C4-2B (cell line): ENCODE measurements around the gene PDK2.

Experiments
- H3K27ac ChIP-seq: fragments of 450-650 bp; 2 replicates; pipeline ENCODE4 v1.5.1; 2017
- ZFX ChIP-seq: fragments of 450-650 bp; IDR thresholded peaks from 2 replicates; pipeline ENCODE4 v1.6.1; 2017
- TF ChIP-seq, protein P1 (sequence below): fragments of 450-650 bp; conservative IDR thresholded peaks from 2 replicates; pipeline ENCODE4 v1.5.1; 2017; ENCODE audit warnings: mild to moderate bottlenecking

PDK2 gene

DNA sequence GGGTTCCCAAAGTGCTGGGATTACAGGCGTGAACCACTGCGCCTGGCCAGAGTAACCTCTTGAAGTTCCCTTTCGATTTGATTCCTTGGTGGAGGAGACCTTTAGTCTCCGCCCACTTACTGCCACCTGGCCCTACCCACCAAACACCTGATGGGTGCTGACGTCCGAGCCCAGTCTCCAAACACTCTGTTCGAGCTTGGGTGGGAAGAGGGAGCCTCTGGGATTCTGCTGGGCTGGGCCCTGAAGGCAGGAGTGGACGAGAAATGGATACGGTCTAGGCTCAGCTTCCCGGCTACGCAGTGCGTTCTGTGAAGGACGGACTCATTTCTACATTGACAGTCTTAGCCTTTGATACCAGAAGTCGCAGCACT, 40.1 kb upstream of the PDK2 start:
- peak overlapping the region; percentile 18; the same call in 1 of the 2 replicates for H3K27ac ChIP-seq
- TF ChIP-seq ZFX: no peak
- TF ChIP-seq, protein P1, sequence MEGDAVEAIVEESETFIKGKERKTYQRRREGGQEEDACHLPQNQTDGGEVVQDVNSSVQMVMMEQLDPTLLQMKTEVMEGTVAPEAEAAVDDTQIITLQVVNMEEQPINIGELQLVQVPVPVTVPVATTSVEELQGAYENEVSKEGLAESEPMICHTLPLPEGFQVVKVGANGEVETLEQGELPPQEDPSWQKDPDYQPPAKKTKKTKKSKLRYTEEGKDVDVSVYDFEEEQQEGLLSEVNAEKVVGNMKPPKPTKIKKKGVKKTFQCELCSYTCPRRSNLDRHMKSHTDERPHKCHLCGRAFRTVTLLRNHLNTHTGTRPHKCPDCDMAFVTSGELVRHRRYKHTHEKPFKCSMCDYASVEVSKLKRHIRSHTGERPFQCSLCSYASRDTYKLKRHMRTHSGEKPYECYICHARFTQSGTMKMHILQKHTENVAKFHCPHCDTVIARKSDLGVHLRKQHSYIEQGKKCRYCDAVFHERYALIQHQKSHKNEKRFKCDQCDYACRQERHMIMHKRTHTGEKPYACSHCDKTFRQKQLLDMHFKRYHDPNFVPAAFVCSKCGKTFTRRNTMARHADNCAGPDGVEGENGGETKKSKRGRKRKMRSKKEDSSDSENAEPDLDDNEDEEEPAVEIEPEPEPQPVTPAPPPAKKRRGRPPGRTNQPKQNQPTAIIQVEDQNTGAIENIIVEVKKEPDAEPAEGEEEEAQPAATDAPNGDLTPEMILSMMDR: no peak

DNA sequence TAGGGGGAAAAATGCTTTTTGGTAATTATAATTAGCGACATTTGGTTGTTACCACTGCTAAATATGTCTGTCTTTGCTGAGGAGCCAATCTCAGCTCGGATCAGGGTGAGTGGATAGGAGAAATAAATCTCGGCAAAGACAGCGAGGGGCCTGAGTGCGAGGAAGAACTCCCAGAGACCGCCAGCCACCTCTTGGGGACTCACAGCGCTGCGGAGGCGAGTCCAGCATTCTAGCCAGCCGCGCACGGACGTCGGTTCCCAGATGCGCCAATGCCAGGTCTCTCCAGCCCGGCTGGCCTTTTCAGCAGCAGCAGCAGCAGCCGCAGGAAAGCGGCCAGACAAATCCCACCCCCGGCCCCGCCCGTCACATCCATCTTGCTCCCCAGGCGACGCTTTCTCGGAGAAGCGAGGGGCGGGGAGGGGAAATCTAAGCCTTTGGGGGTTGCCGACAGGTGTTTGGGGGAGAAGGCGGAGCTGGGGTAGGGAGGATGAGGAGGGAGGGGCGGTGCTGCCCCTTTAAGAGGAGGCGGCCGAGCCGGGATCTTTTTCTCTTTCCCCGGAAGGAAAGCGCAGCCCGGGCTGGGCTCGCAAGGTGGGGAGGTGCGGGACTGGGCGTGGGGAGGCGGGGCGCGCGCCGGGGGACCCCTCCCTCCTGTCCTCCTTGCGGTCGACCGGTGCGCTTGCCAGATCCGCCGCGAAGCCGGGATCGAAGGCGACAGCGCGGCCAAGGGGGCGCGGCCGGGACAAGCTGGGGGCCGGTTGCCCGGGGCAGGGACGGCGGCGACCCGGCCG, 39.5 kb upstream of the PDK2 start, which contains the start of gene ITGA3:
Gene ITGA3 (plus strand): TSS at position 685 of the 791 bp plus-strand sequence. CDS start 330 bp downstream, outside the sequence.
- no peak for TF ChIP-seq ZFX
- TF ChIP-seq, protein P1: no peak
- H3K27ac ChIP-seq: peak within 1 kb of the TSS; percentile 18; the same call in 1 of the 2 replicates

DNA sequence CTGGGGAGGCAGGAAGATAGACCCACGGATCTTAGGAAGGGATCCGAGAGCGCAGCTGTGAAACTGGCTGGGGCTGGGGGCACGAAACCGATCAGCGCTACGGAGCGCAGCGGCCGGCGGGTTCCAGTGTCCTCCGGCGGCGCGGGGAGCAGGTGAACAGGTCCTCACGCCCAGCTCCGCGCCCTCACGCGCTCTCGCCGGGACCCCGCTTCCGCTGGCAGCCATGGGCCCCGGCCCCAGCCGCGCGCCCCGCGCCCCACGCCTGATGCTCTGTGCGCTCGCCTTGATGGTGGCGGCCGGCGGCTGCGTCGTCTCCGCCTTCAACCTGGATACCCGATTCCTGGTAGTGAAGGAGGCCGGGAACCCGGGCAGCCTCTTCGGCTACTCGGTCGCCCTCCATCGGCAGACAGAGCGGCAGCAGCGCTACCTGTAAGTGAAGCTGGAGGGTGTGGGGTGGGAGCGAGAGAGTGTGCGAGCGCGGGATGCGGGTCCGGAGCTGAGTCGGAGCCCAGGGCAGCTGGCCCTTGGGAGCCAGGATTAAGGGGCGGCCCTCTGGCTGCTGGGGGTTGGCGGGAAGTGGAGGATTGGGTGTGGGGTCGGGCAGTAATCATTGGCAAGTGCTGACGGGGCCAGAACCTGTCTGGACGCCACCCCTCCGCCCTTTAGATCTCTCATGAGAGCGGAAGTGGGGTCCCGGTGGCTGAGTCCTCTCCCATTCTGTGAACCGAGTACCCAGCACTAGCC, 38.8 kb upstream of the PDK2 start:
- TF ChIP-seq, protein P1: peak; percentile 80
- TF ChIP-seq ZFX: no peak
- peak overlapping the region; percentile 18; the same call in 1 of the 2 replicates for H3K27ac ChIP-seq

DNA sequence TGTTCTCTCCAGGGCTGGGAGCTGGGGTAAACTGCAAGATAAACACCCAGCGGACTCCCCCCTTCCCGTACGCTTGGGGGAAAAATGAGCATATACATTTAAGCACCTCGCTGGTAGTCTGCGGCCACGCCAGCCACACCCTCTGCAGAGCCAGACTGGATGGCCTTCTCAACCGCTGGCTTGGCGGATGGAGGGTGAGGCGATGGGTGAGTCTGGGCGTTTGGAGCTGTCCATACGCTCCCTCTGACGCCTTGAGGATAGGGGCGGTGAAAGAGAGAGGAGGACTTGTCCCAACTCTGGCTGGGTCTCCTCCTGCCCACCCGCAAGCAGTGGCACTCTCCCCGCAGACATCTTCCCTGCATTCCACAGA, 38.2 kb upstream of the PDK2 start:
- TF ChIP-seq, protein P1: no peak
- no peak for TF ChIP-seq ZFX
- H3K27ac ChIP-seq: no peak overlapping the region

DNA sequence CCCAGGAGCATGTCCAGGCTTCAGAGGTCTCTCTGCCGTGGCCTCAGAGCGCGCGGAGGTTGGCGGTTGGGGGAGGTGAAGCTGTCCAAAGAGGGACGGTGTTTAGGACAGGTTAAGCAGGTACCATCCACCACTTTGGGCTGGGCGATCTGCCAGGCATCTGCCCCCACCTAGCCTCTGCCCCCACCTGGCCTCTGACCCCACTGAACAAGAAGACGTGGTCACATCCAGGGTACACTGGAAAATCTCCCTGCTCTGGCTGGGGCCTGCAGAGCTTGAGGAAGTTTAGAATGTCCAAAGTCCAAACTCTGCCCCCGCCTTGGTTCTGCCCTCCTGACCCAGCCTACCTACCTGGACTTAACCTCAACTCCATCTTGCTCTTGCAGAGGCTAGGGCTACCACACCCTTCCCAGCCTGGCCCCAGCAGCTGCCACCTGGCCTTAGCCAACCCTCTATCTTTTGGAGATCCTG, 37.6 kb upstream of the PDK2 start:
- H3K27ac ChIP-seq: no peak overlapping the region
- no peak for TF ChIP-seq ZFX
- TF ChIP-seq, protein P1: no peak

DNA sequence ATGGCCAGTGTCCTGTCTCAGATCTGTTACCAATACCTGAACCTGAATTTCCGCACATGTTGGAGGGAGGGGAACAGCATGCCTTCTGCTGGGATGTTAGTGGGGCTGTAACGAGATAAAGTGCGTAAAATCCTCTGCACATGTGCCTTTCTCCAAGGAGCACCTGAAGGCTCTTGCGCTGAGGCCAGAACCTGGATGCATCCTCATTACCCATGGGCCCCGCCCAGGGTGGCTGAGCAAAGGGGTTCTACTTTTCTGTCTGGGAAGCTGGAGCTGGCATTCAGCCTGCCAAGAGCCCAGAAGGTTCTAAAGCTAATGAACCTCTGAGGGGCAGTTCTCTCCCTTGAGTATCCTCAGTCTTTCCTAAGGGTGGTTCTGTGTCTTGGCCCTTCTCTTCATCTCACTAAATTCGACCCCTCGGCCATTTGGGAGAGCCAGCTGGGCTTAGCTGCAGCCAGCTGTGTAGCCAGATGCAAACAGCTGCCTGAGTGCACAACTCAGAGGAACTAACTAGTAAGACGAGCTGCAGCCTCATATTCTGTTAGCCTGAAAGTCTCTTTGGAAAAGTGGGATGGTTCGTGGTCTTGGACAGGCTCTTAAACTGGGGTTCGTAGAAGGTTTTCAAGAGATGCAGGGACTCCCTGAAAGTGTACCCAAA, 36.7 kb upstream of the PDK2 start:
- no peak for TF ChIP-seq ZFX
- TF ChIP-seq, protein P1: no peak
- no peak overlapping the region for H3K27ac ChIP-seq

DNA sequence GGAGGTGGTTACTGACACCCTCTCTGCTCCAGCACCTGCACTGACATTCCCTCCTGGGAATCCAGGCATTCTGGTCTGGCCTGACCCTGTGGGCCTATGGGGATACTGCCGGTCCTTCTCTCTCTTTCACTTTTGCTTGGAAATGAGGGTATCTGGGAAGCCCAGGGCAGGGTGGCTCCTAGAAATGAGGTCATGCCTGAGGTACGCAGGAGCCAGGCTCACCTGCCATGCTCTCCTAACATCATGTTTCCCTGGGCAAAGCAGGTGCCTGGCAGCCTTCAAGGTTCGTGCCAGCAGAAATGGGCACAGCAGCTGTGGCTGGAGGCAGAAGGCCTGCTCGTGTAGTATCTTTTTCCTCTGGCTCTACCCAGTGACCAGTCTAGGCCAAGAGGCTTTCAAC, 35.9 kb upstream of the PDK2 start:
- H3K27ac ChIP-seq: no peak overlapping the region
- TF ChIP-seq, protein P1: no peak
- no peak for TF ChIP-seq ZFX
